Stimulated activated memory B cell treated with anti-CD40 and anti-IgM and Interleukin-4, amounts not matched to agents 10 μg/mL and 1 μg/mL and 100 μg/mL, for 72 hours (primary cell): ENCODE measurements around the gene RXRA.
A peak's percentile ranks its signal among the peaks of the same experiment; 100 is the strongest.

Experiments used
- ATAC-seq: fragments of 150-1000 bp; cut with Tn5 transposase; 2 replicates; pipeline ENCODE4 v1.10.0; 2021
- H3K27ac Mint-ChIP-seq: one replicate; pipeline ENCODE4 v1.8.0; 2022; ENCODE audit warnings: mild to moderate bottlenecking, mixed read lengths
- H3K27me3 Mint-ChIP-seq: one replicate; pipeline ENCODE4 v1.8.0; 2022; ENCODE audit warnings: mixed read lengths
- H3K36me3 Mint-ChIP-seq: one replicate; pipeline ENCODE4 v1.8.0; 2022; ENCODE audit warnings: mixed read lengths
- H3K4me1 Mint-ChIP-seq: one replicate; pipeline ENCODE4 v1.8.0; 2022; ENCODE audit warnings: mixed read lengths
- H3K4me3 Mint-ChIP-seq: one replicate; pipeline ENCODE4 v1.8.0; 2022; ENCODE audit warnings: mild to moderate bottlenecking, moderate library complexity, mixed read lengths
- H3K9me3 Mint-ChIP-seq: one replicate; pipeline ENCODE4 v1.8.0; 2022; ENCODE audit warnings: mixed read lengths

The RXRA gene

GRCh38 chr9:134325813-134326723 lies at the start of gene RXRA:
Gene RXRA (plus strand): TSS chr9:134326455. CDS start chr9:134326632, 177 bp downstream.
- Mint-ChIP-seq H3K9me3 (no peaks in the 10 kb centered on the region), H3K4me1 (peaks cover 32% of the 10 kb centered on the region), H3K4me3 (peak within 1 kb of the TSS; percentile 79), H3K27me3 (peaks cover 21% of the 10 kb centered on the region), H3K27ac (no peak within 1 kb of the TSS), H3K36me3 (no peaks in the 10 kb centered on the region)
- ATAC-seq = peak; percentile 53

- no peak overlapping the region for H3K4me3 Mint-ChIP-seq
- H3K36me3 Mint-ChIP-seq = no peaks in the 10 kb centered on the region
- peaks cover 7% of the 10 kb centered on the region for H3K4me1 Mint-ChIP-seq
- H3K27ac Mint-ChIP-seq = no peak overlapping the region
- peaks cover 8% of the 10 kb centered on the region for H3K27me3 Mint-ChIP-seq
- H3K9me3 Mint-ChIP-seq = no peaks in the 10 kb centered on the region
- ATAC-seq = no peak
These were observed 48.0 kb upstream of the RXRA start for GRCh38 chr9:134278286-134278685.

- peaks cover 7% of the 10 kb centered on the region for H3K4me1 Mint-ChIP-seq
- no peaks in the 10 kb centered on the region for H3K9me3 Mint-ChIP-seq
- H3K27ac Mint-ChIP-seq = no peak overlapping the region
- H3K36me3 Mint-ChIP-seq = no peaks in the 10 kb centered on the region
- no peak for ATAC-seq
- peaks cover 2% of the 10 kb centered on the region for H3K27me3 Mint-ChIP-seq
- no peak overlapping the region for H3K4me3 Mint-ChIP-seq
These were observed 47.1 kb upstream of the RXRA start for GRCh38 chr9:134278974-134279640.

GRCh38 chr9:134282138-134282650 lies 44.1 kb upstream of the RXRA start:
- Mint-ChIP-seq H3K27me3 (peaks cover 32% of the 10 kb centered on the region), H3K4me1 (peaks cover 6% of the 10 kb centered on the region), H3K9me3 (no peaks in the 10 kb centered on the region), H3K4me3 (no peak overlapping the region), H3K36me3 (no peaks in the 10 kb centered on the region), H3K27ac (no peak overlapping the region)
- no peak for ATAC-seq

GRCh38 chr9:134283111-134283515 lies 43.1 kb upstream of the RXRA start:
- H3K9me3 Mint-ChIP-seq = no peaks in the 10 kb centered on the region
- ATAC-seq = no peak
- no peaks in the 10 kb centered on the region for H3K36me3 Mint-ChIP-seq
- peaks cover 41% of the 10 kb centered on the region for H3K27me3 Mint-ChIP-seq
- H3K27ac Mint-ChIP-seq = no peak overlapping the region
- H3K4me3 Mint-ChIP-seq = no peak overlapping the region
- peaks cover 11% of the 10 kb centered on the region for H3K4me1 Mint-ChIP-seq

DNA sequence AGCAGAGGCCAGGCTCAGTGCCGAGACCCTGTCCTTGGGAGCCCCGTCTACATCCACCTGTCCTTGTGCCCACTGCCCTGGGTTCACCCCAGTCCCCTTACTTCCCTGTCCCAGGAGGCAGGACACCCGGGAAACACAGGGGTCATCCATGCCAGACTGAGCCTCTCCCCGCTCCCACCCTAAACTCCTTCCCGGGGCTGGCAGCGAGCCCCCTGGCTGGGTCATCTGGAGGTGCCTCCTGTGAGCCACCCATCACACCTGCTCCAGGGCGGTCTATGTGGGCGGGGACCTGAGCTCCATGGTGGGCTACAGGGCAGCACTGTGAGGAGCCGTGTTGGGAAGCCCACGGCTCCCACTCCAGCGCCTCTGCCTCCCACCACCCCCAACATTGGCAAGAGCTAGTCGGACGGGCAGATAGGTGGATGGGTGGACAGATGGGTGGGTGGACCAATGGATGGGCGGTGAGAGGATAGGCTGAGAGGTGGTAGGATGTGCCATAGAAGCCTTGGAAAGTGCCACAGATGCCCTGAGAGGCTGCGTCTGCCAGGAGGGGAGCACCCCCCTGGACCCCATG lies 42.5 kb upstream of the RXRA start:
- H3K27ac Mint-ChIP-seq = no peak overlapping the region
- no peak overlapping the region for H3K4me3 Mint-ChIP-seq
- H3K36me3 Mint-ChIP-seq = no peaks in the 10 kb centered on the region
- H3K27me3 Mint-ChIP-seq = peaks cover 45% of the 10 kb centered on the region
- H3K9me3 Mint-ChIP-seq = no peaks in the 10 kb centered on the region
- peaks cover 12% of the 10 kb centered on the region for H3K4me1 Mint-ChIP-seq
- peak; percentile 3 for ATAC-seq

- Mint-ChIP-seq H3K27ac (no peak overlapping the region), H3K4me1 (peaks cover 12% of the 10 kb centered on the region), H3K27me3 (peaks cover 50% of the 10 kb centered on the region), H3K9me3 (no peaks in the 10 kb centered on the region), H3K36me3 (no peaks in the 10 kb centered on the region), H3K4me3 (no peak overlapping the region)
- ATAC-seq = no peak
These were observed 42.0 kb upstream of the RXRA start for GRCh38 chr9:134284273-134284672.

- peaks cover 12% of the 10 kb centered on the region for H3K4me1 Mint-ChIP-seq
- no peaks in the 10 kb centered on the region for H3K36me3 Mint-ChIP-seq
- no peak overlapping the region for H3K27ac Mint-ChIP-seq
- H3K27me3 Mint-ChIP-seq = peaks cover 55% of the 10 kb centered on the region
- no peaks in the 10 kb centered on the region for H3K9me3 Mint-ChIP-seq
- no peak for ATAC-seq
- no peak overlapping the region for H3K4me3 Mint-ChIP-seq
These were observed 41.5 kb upstream of the RXRA start for GRCh38 chr9:134284741-134285140.

GRCh38 chr9:134285215-134285845 lies 40.9 kb upstream of the RXRA start:
- no peak overlapping the region for H3K4me3 Mint-ChIP-seq
- no peak overlapping the region for H3K27ac Mint-ChIP-seq
- peaks cover 61% of the 10 kb centered on the region for H3K27me3 Mint-ChIP-seq
- no peak for ATAC-seq
- no peaks in the 10 kb centered on the region for H3K36me3 Mint-ChIP-seq
- peaks cover 12% of the 10 kb centered on the region for H3K4me1 Mint-ChIP-seq
- H3K9me3 Mint-ChIP-seq = no peaks in the 10 kb centered on the region

GRCh38 chr9:134286471-134287245 lies 39.6 kb upstream of the RXRA start:
- peaks cover 72% of the 10 kb centered on the region for H3K27me3 Mint-ChIP-seq
- no peak overlapping the region for H3K4me3 Mint-ChIP-seq
- no peak for ATAC-seq
- H3K4me1 Mint-ChIP-seq = peaks cover 12% of the 10 kb centered on the region
- H3K27ac Mint-ChIP-seq = no peak overlapping the region
- H3K9me3 Mint-ChIP-seq = no peaks in the 10 kb centered on the region
- no peaks in the 10 kb centered on the region for H3K36me3 Mint-ChIP-seq

DNA sequence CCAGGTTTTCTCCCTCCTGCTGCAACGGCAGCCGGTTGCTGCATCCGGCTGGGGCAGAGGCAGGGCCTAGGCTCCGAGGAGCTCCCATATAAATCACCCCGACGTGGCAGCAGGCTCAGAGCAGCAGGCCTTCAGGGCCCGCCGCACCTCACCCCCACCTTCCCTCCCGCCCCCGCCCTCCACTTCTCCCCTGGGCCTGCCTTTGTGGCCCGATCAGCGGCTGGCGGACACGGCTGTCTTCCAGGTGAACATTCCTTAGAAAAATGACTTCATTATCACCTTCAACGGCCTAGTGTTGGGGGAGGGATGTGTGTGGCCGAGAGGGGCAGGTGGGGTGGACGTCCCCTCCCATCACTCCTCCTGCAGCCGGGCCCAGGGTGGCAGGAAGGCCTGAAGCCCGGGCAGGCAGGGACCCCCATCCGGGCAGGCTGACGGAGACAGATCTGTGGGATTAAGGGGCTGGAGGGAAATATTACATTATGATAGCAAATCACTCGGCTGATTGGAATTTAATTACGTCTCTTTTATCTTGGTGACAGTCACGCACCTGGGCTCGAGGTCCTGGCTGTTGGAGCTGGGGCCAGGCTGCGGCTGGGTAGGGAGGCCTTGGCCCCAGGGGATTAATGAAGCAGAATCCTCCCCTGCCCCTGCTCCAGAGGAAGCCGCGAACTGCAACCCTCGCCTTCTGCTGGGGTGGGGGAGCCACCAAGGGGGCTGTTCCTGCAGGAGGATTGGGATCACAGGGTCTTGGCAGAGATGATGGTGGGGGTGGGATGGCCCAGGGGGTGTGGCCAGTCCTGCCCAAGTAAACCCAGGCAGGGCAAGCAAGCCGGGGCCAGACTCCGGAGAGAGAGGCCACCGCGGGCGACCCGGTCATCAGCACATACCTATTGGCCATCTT lies 38.4 kb upstream of the RXRA start:
- Mint-ChIP-seq H3K36me3 (no peaks in the 10 kb centered on the region), H3K4me1 (peaks cover 13% of the 10 kb centered on the region), H3K9me3 (no peaks in the 10 kb centered on the region), H3K4me3 (no peak overlapping the region), H3K27me3 (peaks cover 78% of the 10 kb centered on the region), H3K27ac (no peak overlapping the region)
- ATAC-seq = no peak

DNA sequence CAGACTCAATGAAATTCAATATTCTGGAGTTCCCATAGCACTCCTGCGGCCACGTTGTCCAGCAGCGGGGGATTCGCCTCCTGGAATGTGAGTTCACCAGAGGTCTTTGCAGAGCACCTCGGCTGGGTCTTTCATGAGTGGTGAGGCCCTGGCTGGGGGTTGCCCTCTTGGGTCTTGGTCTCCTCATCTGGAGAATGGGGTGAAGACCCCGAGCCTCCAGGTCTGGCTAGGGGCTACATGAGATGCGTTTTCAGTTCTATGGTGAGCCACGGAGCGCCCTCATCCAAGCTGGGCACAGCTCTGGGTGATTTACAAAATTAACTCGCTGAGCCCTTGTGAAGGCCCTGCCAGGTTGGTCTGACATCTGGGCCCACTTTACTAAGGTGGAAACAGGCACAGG lies 37.5 kb upstream of the RXRA start:
- ATAC-seq = no peak
- H3K36me3 Mint-ChIP-seq = no peaks in the 10 kb centered on the region
- H3K4me1 Mint-ChIP-seq = peaks cover 22% of the 10 kb centered on the region
- H3K27me3 Mint-ChIP-seq = peaks cover 86% of the 10 kb centered on the region
- no peaks in the 10 kb centered on the region for H3K9me3 Mint-ChIP-seq
- no peak overlapping the region for H3K27ac Mint-ChIP-seq
- H3K4me3 Mint-ChIP-seq = no peak overlapping the region

GRCh38 chr9:134289241-134289875 lies 36.9 kb upstream of the RXRA start:
- peaks cover 81% of the 10 kb centered on the region for H3K27me3 Mint-ChIP-seq
- H3K4me3 Mint-ChIP-seq = no peak overlapping the region
- ATAC-seq = no peak
- H3K36me3 Mint-ChIP-seq = no peaks in the 10 kb centered on the region
- no peaks in the 10 kb centered on the region for H3K9me3 Mint-ChIP-seq
- H3K4me1 Mint-ChIP-seq = peaks cover 24% of the 10 kb centered on the region
- no peak overlapping the region for H3K27ac Mint-ChIP-seq
